Mesenteric fat pad (tissue), 1 donor: ENCODE measurements around the gene FAM131C. TPM values are rescaled to one million over a fixed set of nuclear protein-coding genes. Genes with fewer than 3 reads are reported as not detected.

Experiments
- DNase-seq: peaks from one replicate; pipeline ENCODE4 v3.0.0-alpha.2; 2020; ENCODE audit warnings: low spot score
- long read RNA-seq: library from polyadenylated mRNA; unstranded; transcript quantifications from one replicate; pipeline ENCODE4 v2.0.0, GENCODE V29; 2020
- total RNA-seq: library from RNA; stranded (reverse); fragmentation: NEBNext Ultra II Directional; extraction: Animal tissue kit (Norgen Biotek cat#: 25700); gene quantifications from one replicate; pipeline ENCODE4 v1.2.1, GENCODE V29; 2021
- donor health status: DM: yes; HTN: yes; CAD: no.

Gene FAM131C, protein sequence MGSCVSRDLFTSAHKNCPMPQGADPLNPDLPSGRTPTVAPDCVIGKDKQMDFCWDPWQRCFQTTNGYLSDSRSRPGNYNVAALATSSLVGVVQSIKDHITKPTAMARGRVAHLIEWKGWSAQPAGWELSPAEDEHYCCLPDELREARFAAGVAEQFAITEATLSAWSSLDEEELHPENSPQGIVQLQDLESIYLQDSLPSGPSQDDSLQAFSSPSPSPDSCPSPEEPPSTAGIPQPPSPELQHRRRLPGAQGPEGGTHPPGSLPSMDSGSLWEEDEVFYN
- not detected for total RNA-seq
- long read RNA-seq: 0 reads

DNA sequence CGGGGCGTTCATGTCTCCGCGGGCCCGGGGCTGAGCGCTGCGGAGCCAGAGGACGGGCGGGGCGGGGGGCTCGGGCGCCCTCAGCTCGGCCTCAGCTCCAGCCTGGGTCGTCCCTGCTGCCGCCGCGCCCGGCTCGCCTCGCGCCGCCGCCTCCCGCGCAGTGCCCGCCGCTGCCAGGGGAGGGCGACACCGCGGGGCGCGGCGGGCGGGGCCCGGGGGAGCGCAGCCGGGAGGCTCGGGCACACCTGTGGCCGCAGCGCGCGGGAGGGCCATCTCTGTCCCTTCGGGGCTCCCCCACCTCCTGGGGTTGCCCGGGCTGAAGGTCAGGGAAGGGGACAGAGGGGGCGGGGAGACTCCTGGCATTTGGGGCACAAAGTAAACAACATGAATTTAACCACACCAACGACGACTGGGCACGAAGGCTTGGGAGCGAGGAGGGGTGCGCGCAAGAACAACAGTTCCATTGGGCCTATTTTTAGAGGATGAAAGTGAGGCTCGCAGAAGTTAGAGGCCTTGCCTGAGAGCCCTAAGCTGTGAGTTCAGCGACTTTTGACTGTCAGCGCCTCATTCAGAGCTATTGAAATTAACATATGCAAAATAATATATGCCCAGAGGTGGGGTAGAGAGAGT, at the start of gene FAM131C:
TSS of gene FAM131C (minus strand) at position 162 of the 630 bp plus-strand sequence. CDS start 209 bp downstream, outside the sequence.
- no peak for DNase-seq

DNA sequence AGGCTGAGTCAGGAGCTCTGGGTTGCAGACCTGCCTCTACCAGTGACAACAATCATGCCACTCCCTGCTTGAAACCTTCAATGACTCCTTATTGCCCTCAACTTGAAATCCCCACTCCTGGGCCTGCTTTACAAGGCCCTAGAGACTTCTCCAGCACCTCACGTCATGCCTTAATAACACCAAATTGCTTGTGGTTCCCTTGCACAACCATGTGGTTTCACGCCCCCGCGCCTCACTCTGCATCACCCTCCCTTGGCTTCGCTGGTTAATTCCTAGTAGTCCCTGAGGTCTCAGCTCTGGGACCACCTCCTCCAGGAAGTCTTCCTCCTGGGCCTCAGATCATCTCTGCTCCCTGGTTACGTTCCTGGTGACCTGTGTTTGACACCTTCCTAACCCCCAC, 49.5 kb upstream of the FAM131C start:
- no peak for DNase-seq

- no peak for DNase-seq
Measured at GRCh38 chr1:16122350-16122881, 49.0 kb upstream of the FAM131C start.

- DNase-seq: no peak
Measured at GRCh38 chr1:16120940-16121410, 47.5 kb upstream of the FAM131C start.

- no peak for DNase-seq
Measured at GRCh38 chr1:16120407-16120806, 47.0 kb upstream of the FAM131C start.

GRCh38 chr1:16119926-16120325, 46.5 kb upstream of the FAM131C start:
- no peak for DNase-seq

DNA sequence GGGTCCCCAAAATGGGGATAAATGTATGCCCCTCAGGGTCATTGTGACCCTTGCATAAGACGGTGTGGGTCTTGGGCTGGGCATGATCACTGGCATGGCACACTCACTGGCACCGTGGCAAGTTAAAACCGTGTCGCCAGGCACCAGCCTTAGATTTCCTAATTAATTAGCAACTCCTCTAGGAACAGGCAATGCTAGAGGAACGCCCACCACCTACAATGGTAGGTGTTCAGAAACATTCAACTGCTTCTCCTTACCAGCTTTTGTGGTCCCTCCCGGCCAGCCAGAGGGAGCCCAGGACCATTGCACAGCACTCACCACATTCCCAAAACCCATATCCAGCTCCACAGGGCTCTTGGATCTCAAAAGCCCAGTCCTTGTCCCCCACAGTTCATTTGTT, 46.1 kb upstream of the FAM131C start:
- DNase-seq: no peak

GRCh38 chr1:16118706-16119105, 45.3 kb upstream of the FAM131C start:
- no peak for DNase-seq

GRCh38 chr1:16117936-16118335, 44.5 kb upstream of the FAM131C start:
- no peak for DNase-seq

DNA sequence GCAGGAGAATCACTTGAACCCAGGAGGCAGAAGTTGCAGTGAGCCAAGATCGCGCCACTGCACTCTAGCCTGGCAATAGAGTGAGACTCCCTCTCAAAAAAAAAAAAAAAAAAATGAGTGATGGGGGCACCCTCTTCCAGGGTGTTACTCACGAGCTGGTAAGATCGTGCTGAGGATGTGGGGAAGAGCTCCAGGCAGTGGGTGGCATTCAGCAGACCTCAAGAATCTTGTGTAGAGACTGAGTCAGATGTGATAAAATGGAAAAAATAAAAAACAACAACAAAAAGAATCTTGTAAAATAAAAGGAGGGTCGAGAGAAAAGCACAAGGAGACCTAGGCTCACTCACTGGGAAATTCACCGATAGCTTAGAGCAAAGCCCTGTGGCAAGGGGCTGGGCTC, 43.9 kb upstream of the FAM131C start:
- DNase-seq: no peak

- DNase-seq: no peak
Measured at GRCh38 chr1:16116625-16117024, 43.2 kb upstream of the FAM131C start.

DNA sequence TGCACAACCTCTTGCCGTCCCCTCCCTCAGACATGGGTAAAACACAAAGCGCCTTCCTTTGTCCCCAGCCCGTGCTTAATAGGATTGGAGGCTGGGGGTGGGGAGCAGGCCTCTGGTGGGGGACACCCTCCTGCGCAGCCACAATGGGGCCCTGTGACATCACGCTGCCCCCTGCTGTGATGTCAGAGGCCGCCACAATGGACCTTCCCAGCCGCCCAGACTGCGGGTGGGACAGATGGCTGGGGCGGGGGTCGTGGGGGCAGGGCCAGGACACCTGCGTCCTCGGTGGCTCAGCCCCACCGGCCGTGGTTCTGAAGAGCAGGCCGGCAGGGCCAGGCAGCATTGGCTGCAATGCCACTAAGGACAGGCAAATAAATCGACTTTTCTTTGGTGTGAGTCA, 42.6 kb upstream of the FAM131C start:
- DNase-seq: no peak

GRCh38 chr1:16115468-16115983, 42.1 kb upstream of the FAM131C start:
- no peak for DNase-seq

GRCh38 chr1:16114527-16115467, 41.3 kb upstream of the FAM131C start:
- no peak for DNase-seq

DNA sequence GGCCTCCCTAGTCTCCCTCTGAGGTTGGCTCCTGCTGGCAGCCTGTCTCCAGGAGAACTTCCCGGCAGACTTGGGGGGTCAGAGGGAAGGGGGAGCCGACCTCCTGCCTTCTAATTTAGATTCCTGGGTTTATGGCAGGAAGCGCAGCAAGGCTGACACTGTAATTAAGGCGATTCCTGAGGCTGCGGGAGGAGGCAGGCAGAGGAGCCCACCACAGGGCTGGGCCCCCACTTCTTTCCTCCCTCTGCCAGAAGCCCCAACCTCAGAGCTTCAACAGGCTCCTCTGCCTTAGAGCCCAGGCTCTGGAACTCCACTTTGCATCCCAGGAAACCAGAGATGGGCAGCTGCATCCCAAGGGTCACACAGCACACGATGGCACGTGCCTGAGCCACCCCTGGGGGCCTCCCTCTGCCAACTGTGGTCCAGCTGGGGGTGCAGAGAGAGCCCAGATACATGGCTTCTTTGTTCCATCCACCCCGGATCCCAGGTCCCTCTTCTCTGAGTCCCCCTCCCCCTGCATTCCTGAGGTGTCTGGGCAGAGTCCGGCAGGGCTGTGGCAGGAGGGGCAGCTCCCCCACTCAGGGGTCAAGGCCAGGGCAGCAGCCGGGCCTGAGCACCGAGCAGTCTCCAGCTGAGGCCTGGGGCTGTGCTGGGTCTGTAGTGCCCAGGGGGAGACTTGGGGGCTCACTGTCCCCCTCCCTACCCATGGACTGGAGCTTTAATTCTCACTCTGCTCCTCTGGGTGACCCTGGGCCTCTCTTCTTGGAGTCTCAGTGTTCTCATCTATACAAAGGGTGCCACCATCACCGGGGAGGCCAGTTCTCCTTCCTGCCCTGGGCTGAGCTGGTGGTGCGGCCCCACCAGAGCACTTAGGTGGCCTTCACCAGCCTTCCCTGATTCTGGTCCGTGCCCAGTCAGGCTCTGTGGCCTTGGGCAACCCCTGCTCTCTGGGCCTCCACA, 39.4 kb upstream of the FAM131C start:
- DNase-seq: no peak

DNA sequence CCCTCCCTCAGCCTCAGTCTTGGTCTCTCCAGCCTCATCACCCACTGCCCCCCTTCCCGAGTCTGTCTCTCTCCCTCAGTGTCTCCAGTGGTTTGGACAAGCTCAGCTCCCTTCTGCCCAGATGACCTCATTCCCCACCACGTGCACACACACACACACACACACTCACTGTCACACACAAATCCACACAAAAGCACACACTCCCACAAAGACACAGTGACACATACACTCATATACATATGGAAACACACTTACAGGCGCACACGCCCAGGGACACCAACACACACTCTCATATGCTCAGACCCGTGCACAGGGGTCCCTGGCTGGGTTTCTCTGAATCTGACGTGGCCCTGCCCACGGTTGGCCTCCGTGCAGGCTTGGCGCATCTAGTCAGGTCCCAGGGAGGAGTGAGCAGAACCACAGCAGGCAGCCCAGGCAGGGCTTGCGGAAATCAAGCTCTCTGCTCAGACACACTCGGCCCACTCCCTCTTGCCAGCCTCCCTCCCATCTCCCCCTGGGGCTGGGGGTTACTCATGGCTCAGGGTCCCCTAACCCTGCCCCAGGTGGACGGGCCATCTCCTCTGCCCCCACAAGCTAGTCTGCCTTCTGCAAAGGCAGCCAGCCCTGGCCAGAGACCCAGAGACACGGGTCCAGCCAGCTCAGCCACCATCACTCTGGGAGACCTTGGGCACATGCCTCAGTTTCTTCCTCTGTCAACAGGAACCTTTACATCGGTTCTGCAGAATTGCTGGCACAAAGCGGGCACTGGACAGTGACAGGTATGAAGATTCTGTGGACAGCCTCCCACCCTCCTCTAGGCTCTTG, 38.5 kb upstream of the FAM131C start:
- no peak for DNase-seq

DNA sequence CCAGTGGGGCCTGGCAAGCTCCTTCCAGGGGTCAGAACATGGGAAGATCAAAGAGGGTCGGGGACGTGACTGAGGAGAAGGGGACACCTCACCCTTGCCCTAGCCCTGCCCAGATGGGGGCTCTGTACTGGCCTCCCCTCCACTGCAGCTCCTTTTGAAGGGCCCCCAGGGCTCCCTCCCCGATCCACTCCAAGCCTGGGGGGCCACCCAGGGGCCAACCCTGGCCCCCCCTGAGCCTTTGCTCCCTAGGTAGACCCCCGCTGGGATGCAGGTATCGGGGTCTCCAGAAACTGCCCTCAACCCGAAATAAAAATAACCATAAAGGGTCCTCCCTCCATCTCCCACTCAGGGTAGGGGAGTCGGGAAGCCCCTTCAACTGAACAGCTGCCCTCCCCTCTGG, 37.4 kb upstream of the FAM131C start:
- DNase-seq: no peak

GRCh38 chr1:16110456-16110855, 37.0 kb upstream of the FAM131C start:
- DNase-seq: no peak

GRCh38 chr1:16109571-16109970, 36.1 kb upstream of the FAM131C start:
- DNase-seq: no peak
